WI38 (cell line): ENCODE measurements around the gene CNTFR.

Experiments used
- H3K4me3 ChIP-seq: 2 replicates; pipeline ENCODE4 v1.5.1; 2011; ENCODE audit warnings: low read depth, mild to moderate bottlenecking, control low read depth, low read length
- CTCF ChIP-seq: IDR thresholded peaks from 2 replicates; pipeline ENCODE4 v1.5.1; 2012; ENCODE audit warnings: low read depth, mild to moderate bottlenecking, control low read depth, low read length

Gene CNTFR

GRCh38 chr9:34519321-34520020 is 70.1 kb downstream of the CNTFR start:
- no peak for TF ChIP-seq CTCF
- no peak overlapping the region for H3K4me3 ChIP-seq

GRCh38 chr9:34518896-34519295 is 70.6 kb downstream of the CNTFR start:
- no peak overlapping the region for H3K4me3 ChIP-seq
- no peak for TF ChIP-seq CTCF

GRCh38 chr9:34518110-34518616 is 71.4 kb downstream of the CNTFR start:
- no peak for TF ChIP-seq CTCF

GRCh38 chr9:34517185-34517584 is 72.3 kb downstream of the CNTFR start:
- H3K4me3 ChIP-seq: no peak overlapping the region
- TF ChIP-seq CTCF: no peak

More at GRCh38 chr9:34518110-34518616, 71.4 kb downstream of the CNTFR start:
- no peak overlapping the region for H3K4me3 ChIP-seq

- H3K4me3 ChIP-seq: no peak overlapping the region
- TF ChIP-seq CTCF: no peak
Measured at GRCh38 chr9:34515959-34516358, 73.6 kb downstream of the CNTFR start.

- no peak for TF ChIP-seq CTCF
- no peak overlapping the region for H3K4me3 ChIP-seq
Measured at GRCh38 chr9:34514816-34515215, 74.7 kb downstream of the CNTFR start.

GRCh38 chr9:34514401-34514800 is 75.1 kb downstream of the CNTFR start:
- no peak overlapping the region for H3K4me3 ChIP-seq
- no peak for TF ChIP-seq CTCF
